ENCODE results near the gene CAPZA1. TPM values are rescaled to one million over a fixed set of nuclear protein-coding genes. Genes with fewer than 3 reads are reported as not detected.

CAPZA1 gene
- total RNA-seq, 4 donors from 2014 or later = 102 to 209 (median 165) TPM

- TF ChIP-seq CTCF (IDR thresholded peaks at IDR 0.05; ENCODE audit: low read depth) = no peak
Observed at GRCh38 chr1:112697781-112698201, 78.2 kb downstream of the CAPZA1 start.

- TF ChIP-seq CTCF (IDR thresholded peaks at IDR 0.05; ENCODE audit: low read depth) = no peak
Observed at GRCh38 chr1:112698366-112699310, 79.0 kb downstream of the CAPZA1 start.

- TF ChIP-seq CTCF (IDR thresholded peaks at IDR 0.05; ENCODE audit: low read depth) = no peak
Observed at GRCh38 chr1:112699425-112700144, 80.0 kb downstream of the CAPZA1 start.

- no peak for TF ChIP-seq CTCF (IDR thresholded peaks at IDR 0.05; ENCODE audit: low read depth)
Observed at GRCh38 chr1:112700290-112701226, 80.9 kb downstream of the CAPZA1 start.

GRCh38 chr1:112701227-112702066 lies 81.8 kb downstream of the CAPZA1 start:
- no peak for TF ChIP-seq CTCF (IDR thresholded peaks at IDR 0.05; ENCODE audit: low read depth)

GRCh38 chr1:112702067-112702395 lies 82.4 kb downstream of the CAPZA1 start:
- TF ChIP-seq CTCF (IDR thresholded peaks at IDR 0.05; ENCODE audit: low read depth) = no peak
